NCI-H1930 (cell line): Measurements from ENCODE around the gene BCAS3.
"Not testable (repeated sequence)": the region's sequence is repeated elsewhere in the genome, so short reads cannot be mapped to it uniquely, and the experiment has no call there.

Experiments used
- DNase-seq, 2 experiments: peaks; one replicate each; lab custom pipeline; 2025; lab: John Stamatoyannopoulos, UW

BCAS3 gene

DNA sequence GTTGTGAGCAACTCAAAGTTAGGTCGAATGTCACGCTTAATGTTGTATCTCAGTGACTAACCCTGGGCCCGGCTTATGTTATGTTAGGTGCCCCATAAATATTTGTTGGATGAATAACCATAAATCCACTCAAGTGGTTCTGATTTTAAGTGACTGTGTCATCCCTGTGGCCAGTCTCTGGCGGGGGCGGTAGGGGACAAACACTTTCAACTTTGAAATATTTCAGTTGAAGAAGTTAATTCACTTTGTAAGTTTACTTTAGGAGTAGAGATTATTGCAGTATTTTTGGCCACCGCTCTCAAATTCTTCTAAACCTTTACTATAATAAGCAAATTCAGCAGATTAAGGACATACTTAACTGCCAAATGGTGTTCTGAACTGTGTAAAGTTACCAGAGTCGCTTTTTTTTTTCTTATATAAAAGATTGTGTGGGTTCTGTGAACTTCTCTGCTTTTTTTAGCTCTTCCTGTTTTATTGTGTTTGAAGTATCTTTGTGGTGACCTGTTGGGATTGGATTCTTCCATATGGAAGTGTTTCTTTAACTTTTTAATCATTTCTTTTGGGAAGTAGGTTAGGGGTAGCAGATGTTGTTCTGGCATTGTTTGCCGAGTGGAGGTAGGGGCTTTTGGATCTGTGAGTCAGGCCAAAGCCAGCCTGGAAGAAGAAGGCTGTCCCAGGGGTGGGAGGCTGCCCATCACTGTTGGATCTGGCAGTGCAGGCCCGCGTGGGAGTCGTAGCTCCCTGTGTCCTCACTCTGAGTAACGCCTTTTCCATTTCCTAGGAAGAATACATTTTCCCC is 660.5 kb downstream of the BCAS3 start:
- DNase-seq: no peak

DNA sequence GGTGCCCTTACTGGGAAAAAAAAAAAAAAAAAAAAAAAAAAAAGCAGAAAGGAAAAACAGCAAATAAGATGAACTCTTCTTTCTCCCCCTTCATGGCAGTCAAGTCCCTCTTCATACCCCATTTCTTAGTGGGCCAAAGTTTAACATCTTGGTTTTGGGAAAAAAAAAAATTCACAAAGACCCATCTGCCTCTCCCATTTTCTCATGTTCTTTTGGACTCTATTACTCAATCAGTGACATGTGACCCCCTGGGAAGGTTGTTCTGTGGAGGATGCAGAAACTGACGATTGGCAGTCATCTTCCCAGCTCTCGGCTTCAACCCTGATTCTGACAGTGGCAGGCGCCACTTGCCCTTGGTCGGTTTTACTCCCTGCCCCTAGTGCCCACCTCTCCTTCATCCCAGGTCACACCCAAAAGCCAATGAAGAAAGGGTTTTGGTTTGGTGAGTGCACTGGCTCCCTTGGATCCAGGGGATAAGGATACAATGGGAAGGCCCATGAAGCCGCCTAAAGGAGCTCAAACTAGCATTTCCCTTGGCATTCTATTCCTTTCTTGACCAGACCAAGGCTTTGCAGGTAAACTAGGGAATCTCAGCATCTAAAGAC is 661.3 kb downstream of the BCAS3 start:
- no peak for DNase-seq

GRCh38 chr17:61340431-61341209 is 663.0 kb downstream of the BCAS3 start:
- no peak for DNase-seq

DNA sequence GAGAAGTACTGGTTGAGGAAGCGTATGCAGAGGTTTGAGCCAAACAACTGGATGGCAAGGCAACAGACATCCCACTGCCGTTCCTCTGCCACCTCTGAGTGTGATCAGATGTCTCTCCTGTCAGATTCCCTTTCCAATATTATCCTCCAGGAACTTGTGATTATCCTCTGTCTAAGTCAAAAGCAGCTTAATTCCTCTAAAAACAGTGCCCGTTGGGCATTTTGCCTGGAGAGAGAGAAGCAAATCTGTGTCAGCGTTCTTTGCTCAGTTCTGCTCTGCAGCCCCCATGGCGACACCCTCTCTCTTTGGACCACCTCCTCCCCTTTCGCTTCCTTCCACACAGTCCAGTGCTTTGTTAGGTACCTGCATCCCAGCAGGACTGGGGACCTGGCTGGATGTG is 665.9 kb downstream of the BCAS3 start:
- DNase-seq: no peak

DNA sequence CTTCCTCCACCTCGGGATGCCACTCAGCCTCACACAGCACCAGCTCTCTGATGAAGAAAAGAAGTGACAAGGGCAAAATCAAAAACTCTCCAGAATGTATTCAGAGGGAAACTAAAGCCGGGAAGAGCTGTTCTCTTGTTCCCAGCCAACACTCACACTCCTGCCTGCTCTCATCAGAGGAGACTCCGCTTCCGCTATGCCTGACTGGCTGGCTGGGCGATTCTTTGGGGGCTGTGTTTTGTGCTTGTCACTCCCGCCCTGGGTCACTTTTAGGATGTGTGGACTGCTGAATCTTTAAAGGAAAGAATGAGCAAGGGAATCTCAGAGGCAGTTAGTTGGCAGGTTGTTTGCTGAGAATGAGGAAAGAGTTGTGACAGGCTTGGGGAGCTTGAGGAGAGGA is 667.4 kb downstream of the BCAS3 start:
- no peak for DNase-seq

- no peak for DNase-seq
Measured at GRCh38 chr17:61345825-61346666, 668.4 kb downstream of the BCAS3 start.

- DNase-seq: no peak
Measured at GRCh38 chr17:61349350-61349749, 671.7 kb downstream of the BCAS3 start.

DNA sequence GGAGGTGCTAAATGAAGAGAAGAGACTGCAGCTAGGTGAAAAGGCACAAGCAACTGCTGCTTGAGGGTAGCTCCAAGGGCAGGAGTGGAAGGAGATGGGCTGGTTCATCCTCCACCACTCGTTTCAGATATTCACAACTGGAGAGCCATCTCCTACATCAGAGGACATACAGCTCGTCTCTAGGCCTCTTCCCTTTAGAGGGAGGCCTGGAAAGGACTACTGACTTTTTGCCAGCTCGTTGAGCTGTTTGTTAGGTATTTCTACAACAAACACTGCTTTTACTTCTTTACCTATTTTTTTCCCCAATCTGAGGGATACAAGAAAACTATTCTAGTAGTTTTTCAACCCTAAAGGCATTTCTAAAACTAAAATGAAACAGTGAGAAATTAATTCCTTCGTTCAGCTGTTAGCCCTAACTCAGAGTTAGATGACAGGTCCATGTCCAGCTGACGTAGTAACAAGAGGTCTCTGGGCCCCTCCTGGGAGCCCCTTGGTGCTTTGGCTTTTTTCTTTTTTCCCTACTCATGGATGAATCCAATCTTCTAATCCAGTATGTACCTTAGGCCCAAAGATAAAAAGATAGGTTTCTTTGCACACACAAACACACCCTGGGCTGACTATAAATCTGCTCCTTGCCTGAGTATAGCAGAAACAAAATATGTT is 674.2 kb downstream of the BCAS3 start:
- DNase-seq: no peak

- no peak for DNase-seq
Measured at GRCh38 chr17:61352408-61352770, 674.7 kb downstream of the BCAS3 start.

GRCh38 chr17:61352781-61353491 is 675.3 kb downstream of the BCAS3 start:
- DNase-seq: no peak

DNA sequence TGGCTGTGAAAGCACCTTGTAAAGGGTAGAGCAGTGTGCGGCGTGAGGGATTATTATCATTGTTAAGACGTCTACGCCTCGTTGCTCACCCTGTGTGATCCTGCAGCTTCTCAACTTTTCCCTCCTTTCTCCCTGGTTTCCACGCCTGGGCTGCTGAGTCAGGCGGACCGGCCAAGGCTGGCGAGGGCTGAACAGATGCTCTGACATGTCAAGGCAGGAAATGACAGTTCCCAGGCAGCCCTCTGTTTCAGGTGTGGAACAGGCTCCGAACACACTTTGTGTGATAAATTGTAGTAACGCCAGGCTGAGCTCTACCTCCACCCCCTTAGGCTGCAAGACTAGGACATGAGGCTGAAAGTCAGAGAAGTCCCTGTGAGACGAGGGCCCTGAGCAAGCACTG is 676.0 kb downstream of the BCAS3 start:
- no peak for DNase-seq

DNA sequence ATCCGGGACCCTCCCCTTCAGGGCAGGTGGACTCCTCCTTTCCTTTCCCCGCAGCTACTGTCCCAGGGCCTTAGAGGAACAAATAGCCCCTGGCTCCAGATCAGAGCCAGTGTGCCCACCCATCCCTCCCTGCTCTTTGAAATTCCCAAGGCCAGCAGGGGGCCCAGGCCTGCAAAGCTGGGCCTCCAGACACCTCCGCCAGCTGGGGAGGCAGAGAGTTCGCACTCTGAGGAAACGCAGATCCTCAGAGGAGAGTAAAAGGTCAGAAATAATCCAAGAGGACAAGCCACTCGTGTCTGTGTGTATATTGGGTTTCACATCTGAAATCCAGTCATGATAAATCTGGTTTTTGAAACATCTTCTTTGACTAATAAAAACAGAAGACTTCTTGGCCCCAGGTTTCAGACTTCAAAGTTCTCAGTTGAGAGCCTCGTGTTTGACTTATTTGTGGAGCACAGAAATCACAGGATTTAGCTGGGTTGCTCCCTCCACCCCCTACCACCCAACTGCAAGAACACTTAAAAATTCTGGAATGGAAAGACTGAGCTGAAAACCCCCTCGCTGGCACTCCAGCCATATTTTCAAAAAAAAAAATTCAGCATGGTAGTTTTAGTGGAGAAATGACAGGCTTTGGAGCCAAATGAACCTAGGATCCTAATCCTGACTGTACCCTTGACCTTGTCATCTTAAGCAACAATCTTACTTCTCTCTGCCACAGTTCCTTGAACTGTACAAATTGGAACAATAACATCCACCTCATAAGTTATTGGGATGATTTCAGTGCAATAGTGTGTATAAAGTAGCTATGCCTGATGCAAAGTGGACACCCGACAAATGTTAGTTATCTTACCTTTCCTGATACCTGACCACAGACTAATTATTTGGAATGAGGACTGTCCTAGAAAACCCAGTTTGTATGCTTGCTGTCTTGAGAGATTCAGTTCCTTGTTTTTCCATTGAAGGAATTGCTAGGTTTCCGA is 677.5 kb downstream of the BCAS3 start:
- no peak for DNase-seq

- not testable (repeated sequence) for DNase-seq
Measured at GRCh38 chr17:61357061-61357460, 679.4 kb downstream of the BCAS3 start.

- not testable (repeated sequence) for DNase-seq
Measured at GRCh38 chr17:61359513-61359912, 681.9 kb downstream of the BCAS3 start.

GRCh38 chr17:61360318-61360943 is 682.8 kb downstream of the BCAS3 start:
- no peak for DNase-seq

DNA sequence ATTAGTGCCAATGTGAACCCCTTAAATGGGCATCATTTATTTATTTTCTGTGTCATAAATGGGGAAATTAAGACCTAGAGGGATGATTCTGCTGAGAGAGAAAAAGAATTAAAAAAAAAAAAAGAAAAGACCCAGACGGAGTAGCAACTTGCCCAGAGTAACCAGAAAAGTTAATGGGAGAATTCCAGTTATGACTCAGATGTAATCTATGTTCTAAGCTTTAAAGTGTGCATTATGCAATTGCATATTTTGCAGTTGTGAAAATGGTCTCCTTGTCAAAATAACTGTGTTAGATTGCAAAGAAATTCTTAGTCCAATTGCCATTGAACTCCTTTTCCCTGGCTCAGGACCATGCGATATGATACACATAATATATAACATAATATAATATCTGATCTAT is 683.4 kb downstream of the BCAS3 start:
- DNase-seq: no peak

GRCh38 chr17:61362396-61362795 is 684.7 kb downstream of the BCAS3 start:
- DNase-seq: no peak

DNA sequence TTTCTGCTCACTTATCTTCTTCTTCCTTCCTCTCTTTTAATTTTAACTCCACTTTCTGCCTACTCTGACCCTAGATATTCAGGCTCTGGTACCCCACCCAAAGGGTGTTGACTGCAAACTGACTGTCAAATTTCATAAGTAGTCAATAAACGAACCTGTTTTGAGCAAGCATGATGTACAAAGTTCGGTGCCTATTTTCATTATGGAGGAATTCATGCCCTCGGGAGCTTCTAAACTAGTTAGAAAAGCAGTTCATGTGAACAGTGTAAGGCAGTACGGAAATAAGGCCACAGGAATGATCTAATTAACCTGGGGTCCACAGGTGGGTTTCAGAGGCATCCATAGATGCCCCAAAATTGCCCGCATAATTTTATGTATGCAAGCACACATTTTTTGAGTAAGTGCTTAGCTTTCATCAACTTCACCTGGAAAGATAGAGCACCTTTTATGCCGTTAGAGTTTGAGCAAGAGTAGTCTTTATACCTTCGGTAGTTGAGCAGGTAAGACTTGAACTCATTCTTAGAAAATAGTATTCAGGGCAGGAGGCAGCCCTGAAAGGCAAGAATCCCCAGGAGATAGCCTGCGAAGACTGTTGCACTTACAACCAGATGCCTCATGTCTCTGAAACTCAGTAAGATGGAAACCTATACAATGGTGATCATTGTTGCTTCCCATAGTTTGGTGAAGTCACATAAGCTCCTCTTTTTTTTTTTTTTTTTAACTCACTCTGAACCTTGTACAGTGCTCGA is 685.4 kb downstream of the BCAS3 start:
- DNase-seq: no peak
